Glutamatergic neuron (in vitro differentiated cells): ENCODE measurements around the gene LSG1. TPM values are rescaled to one million over a fixed set of nuclear protein-coding genes. Genes with fewer than 3 reads are reported as not detected.

Experiments used
- DNase-seq: peaks from one replicate; pipeline ENCODE4 v3.0.0; 2022
- H3K27ac Mint-ChIP-seq: one replicate; pipeline ENCODE4 v1.8.0; 2020; ENCODE audit warnings: mild to moderate bottlenecking, mixed read lengths, inconsistent platforms; ENCODE audit not compliant: unreplicated experiment
- H3K27me3 Mint-ChIP-seq: one replicate; pipeline ENCODE4 v1.8.0; 2020; ENCODE audit warnings: mild to moderate bottlenecking, moderate library complexity, mixed read lengths, inconsistent platforms; ENCODE audit not compliant: unreplicated experiment
- H3K36me3 Mint-ChIP-seq: one replicate; pipeline ENCODE4 v1.8.0; 2020; ENCODE audit warnings: mild to moderate bottlenecking, mixed read lengths, inconsistent platforms; ENCODE audit not compliant: unreplicated experiment
- H3K4me1 Mint-ChIP-seq: one replicate; pipeline ENCODE4 v1.8.0; 2020; ENCODE audit warnings: mild to moderate bottlenecking, low read depth, mixed read lengths, inconsistent platforms; ENCODE audit not compliant: unreplicated experiment
- H3K4me3 Mint-ChIP-seq: one replicate; pipeline ENCODE4 v1.8.0; 2020; ENCODE audit warnings: mild to moderate bottlenecking, mixed read lengths, inconsistent platforms; ENCODE audit not compliant: unreplicated experiment
- H3K9me3 Mint-ChIP-seq: one replicate; pipeline ENCODE4 v1.8.0; 2020; ENCODE audit warnings: mild to moderate bottlenecking, moderate library complexity, mixed read lengths, inconsistent platforms; ENCODE audit not compliant: unreplicated experiment
- total RNA-seq: library from RNA; stranded (reverse); fragmentation: NEBNext Ultra II Directional; extraction: Animal tissue kit (Norgen Biotek cat#: 25700); gene quantifications from one replicate; pipeline ENCODE4 v1.2.1, GENCODE V29; 2021; ENCODE audit not compliant: unreplicated experiment
- TF ChIP-seq, protein P1 (sequence below): fragments of 200-600 bp; sonication (generic); IDR thresholded peaks from one replicate; pipeline ENCODE4 v1.5.0; 2021; ENCODE audit not compliant: partially characterized antibody, unreplicated experiment

Gene LSG1
- total RNA-seq, 1 donor from 2014 or later, result 26.5 TPM

DNA sequence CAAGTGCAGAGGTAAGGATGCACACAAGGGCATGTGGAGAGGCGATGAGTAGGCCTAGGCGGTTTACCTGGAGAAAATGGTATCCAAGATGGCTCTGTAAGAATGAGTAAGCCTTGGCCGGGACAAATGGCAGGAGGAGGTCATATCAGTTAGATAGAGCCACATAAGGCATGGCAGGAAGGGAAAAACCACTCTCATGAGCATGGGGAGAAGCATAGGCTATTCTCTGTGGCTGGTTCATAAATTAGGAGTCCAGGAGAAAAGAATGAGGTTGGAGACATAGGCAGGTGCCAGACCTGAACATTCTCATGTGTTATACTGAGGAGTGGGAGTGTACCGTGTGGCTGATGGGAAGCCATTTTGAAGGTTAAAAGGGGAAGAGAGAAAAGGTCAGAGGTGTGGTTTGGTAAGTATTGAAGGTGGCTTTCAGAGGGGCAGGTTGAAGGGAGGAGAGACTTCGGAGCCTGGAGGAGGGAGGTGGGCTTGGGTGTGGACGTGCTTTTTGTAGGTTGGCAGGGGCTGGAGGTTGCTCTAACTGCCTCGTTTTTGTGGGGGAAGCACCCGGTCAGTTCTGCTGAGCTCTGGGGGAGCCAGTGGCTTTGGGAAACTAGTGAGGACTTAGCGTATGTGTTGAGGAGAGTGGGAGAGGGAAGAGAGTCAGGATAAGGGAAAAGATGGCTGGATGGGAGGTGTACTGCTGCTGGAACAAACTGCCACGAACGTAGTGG lies 9.1 kb upstream of the LSG1 start:
- TF ChIP-seq, protein P1, sequence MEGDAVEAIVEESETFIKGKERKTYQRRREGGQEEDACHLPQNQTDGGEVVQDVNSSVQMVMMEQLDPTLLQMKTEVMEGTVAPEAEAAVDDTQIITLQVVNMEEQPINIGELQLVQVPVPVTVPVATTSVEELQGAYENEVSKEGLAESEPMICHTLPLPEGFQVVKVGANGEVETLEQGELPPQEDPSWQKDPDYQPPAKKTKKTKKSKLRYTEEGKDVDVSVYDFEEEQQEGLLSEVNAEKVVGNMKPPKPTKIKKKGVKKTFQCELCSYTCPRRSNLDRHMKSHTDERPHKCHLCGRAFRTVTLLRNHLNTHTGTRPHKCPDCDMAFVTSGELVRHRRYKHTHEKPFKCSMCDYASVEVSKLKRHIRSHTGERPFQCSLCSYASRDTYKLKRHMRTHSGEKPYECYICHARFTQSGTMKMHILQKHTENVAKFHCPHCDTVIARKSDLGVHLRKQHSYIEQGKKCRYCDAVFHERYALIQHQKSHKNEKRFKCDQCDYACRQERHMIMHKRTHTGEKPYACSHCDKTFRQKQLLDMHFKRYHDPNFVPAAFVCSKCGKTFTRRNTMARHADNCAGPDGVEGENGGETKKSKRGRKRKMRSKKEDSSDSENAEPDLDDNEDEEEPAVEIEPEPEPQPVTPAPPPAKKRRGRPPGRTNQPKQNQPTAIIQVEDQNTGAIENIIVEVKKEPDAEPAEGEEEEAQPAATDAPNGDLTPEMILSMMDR, result no peak

GRCh38 chr3:194676471-194676870 lies 4.5 kb upstream of the LSG1 start:
- peaks cover 7% of the 10 kb centered on the region for H3K27me3 Mint-ChIP-seq
- peaks cover 2% of the 10 kb centered on the region for H3K4me1 Mint-ChIP-seq
- H3K36me3 Mint-ChIP-seq, result no peaks in the 10 kb centered on the region
- TF ChIP-seq, protein P1, result no peak
- no peaks in the 10 kb centered on the region for H3K9me3 Mint-ChIP-seq
- H3K27ac Mint-ChIP-seq, result no peak overlapping the region
- no peak for DNase-seq
- H3K4me3 Mint-ChIP-seq, result no peak overlapping the region

More for the DNA sequence above, 9.1 kb upstream of the LSG1 start:
- no peak for DNase-seq
- no peaks in the 10 kb centered on the region for H3K36me3 Mint-ChIP-seq
- no peak overlapping the region for H3K27ac Mint-ChIP-seq
- peaks cover 14% of the 10 kb centered on the region for H3K9me3 Mint-ChIP-seq
- H3K27me3 Mint-ChIP-seq, result peaks cover 11% of the 10 kb centered on the region
- no peak overlapping the region for H3K4me3 Mint-ChIP-seq
- H3K4me1 Mint-ChIP-seq, result peaks cover 5% of the 10 kb centered on the region

DNA sequence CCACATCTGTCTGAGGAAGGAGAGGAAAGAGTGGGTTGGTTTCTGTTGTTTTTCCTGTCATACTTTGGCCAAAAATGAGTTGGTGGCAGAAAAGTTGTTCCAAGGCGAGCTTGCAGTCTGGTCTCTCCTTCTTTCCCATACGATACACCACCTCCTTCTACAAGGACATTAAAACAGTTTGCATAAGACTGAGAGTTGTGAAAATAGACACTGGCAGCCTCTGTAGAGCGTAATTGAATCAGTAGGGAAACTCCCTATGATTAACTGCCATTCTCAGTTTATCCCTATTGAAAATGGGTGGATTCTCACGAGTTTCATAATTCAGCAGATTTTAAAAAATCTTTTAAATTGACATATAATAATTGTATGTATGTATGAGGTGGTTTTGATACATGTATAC lies 3.7 kb upstream of the LSG1 start:
- Mint-ChIP-seq H3K4me3 (no peak overlapping the region), H3K9me3 (no peaks in the 10 kb centered on the region), H3K27me3 (peaks cover 4% of the 10 kb centered on the region), H3K36me3 (no peaks in the 10 kb centered on the region), H3K4me1 (peaks cover 6% of the 10 kb centered on the region), H3K27ac (no peak overlapping the region)
- no peak for DNase-seq
- TF ChIP-seq, protein P1, result no peak

GRCh38 chr3:194675081-194675640 lies 3.2 kb upstream of the LSG1 start:
- H3K36me3 Mint-ChIP-seq, result no peaks in the 10 kb centered on the region
- peaks cover 6% of the 10 kb centered on the region for H3K4me1 Mint-ChIP-seq
- H3K4me3 Mint-ChIP-seq, result no peak overlapping the region
- H3K27ac Mint-ChIP-seq, result no peak overlapping the region
- no peaks in the 10 kb centered on the region for H3K9me3 Mint-ChIP-seq
- H3K27me3 Mint-ChIP-seq, result peaks cover 4% of the 10 kb centered on the region
- TF ChIP-seq, protein P1, result no peak
- DNase-seq, result no peak

- Mint-ChIP-seq H3K27me3 (peaks cover 4% of the 10 kb centered on the region), H3K27ac (no peak overlapping the region), H3K9me3 (no peaks in the 10 kb centered on the region), H3K4me1 (peaks cover 6% of the 10 kb centered on the region), H3K36me3 (no peaks in the 10 kb centered on the region), H3K4me3 (no peak overlapping the region)
- TF ChIP-seq, protein P1, result no peak
- DNase-seq, result no peak
Measured at GRCh38 chr3:194673761-194674160, 1.8 kb upstream of the LSG1 start.
